HEK293 (cell line): ENCODE results near the gene SYNE1.

ENCODE experiments used
- CTCF ChIP-seq: fragments of 450-650 bp; formaldehyde crosslinking; IDR thresholded peaks from 2 replicates; pipeline ENCODE4 v1.5.1; 2016; ENCODE audit warnings: missing biosample characterization, missing genetic modification characterization
- SALL2 ChIP-seq: fragments of 450-650 bp; formaldehyde crosslinking; IDR thresholded peaks from 2 replicates; pipeline ENCODE4 v1.5.0; 2017; ENCODE audit warnings: missing biosample characterization, mild to moderate bottlenecking, missing genetic modification characterization, borderline replicate concordance
- YY1 ChIP-seq: fragments of 450-650 bp; formaldehyde crosslinking; IDR thresholded peaks from 2 replicates; pipeline ENCODE4 v1.5.1; 2018; ENCODE audit warnings: missing biosample characterization, missing genetic modification characterization
- ZIC2 ChIP-seq: fragments of 450-650 bp; formaldehyde crosslinking; IDR thresholded peaks from 2 replicates; pipeline ENCODE4 v1.5.1; 2016; ENCODE audit warnings: missing biosample characterization, missing genetic modification characterization
- ZNF175 ChIP-seq: fragments of 450-650 bp; formaldehyde crosslinking; IDR thresholded peaks from 2 replicates; pipeline ENCODE4 v1.5.1; 2016; ENCODE audit warnings: missing biosample characterization, missing genetic modification characterization
- ZNF184 ChIP-seq: fragments of 450-650 bp; IDR thresholded peaks from 2 replicates; pipeline ENCODE4 v1.5.1; 2018; ENCODE audit warnings: missing biosample characterization, mild to moderate bottlenecking, missing genetic modification characterization
- ZNF514 ChIP-seq: fragments of 450-650 bp; formaldehyde crosslinking; IDR thresholded peaks from 2 replicates; pipeline ENCODE4 v1.5.1; 2016; ENCODE audit warnings: missing biosample characterization, missing genetic modification characterization
- ZNF610 ChIP-seq: fragments of 450-650 bp; formaldehyde crosslinking; IDR thresholded peaks from 2 replicates; pipeline ENCODE4 v1.5.1; 2016; ENCODE audit warnings: missing biosample characterization, missing genetic modification characterization, borderline replicate concordance
- ZNF670 ChIP-seq: fragments of 450-650 bp; formaldehyde crosslinking; IDR thresholded peaks from 2 replicates; pipeline ENCODE4 v1.5.1; 2016; ENCODE audit warnings: missing biosample characterization, missing genetic modification characterization, low read depth
- ZNF747 ChIP-seq: fragments of 450-650 bp; formaldehyde crosslinking; IDR thresholded peaks from 2 replicates; pipeline ENCODE4 v1.5.1; 2016; ENCODE audit warnings: missing biosample characterization, missing genetic modification characterization

GRCh38 chr6:152207915-152208714 lies 429.0 kb downstream of the SYNE1 start:
- TF ChIP-seq ZNF670 (tag by site-specific recombination) (no peak), ZNF514 (tag by site-specific recombination) (no peak), SALL2 (tag by site-specific recombination) (no peak), ZNF184 (no peak), YY1 (tag by site-specific recombination) (no peak), ZNF747 (no peak), ZNF610 (tag by site-specific recombination) (no peak), CTCF (tag by site-specific recombination) (no peak), ZNF175 (tag by site-specific recombination) (no peak), ZIC2 (tag by site-specific recombination) (no peak)
